ENCODE results near the gene TRIB2.

The TRIB2 gene

DNA sequence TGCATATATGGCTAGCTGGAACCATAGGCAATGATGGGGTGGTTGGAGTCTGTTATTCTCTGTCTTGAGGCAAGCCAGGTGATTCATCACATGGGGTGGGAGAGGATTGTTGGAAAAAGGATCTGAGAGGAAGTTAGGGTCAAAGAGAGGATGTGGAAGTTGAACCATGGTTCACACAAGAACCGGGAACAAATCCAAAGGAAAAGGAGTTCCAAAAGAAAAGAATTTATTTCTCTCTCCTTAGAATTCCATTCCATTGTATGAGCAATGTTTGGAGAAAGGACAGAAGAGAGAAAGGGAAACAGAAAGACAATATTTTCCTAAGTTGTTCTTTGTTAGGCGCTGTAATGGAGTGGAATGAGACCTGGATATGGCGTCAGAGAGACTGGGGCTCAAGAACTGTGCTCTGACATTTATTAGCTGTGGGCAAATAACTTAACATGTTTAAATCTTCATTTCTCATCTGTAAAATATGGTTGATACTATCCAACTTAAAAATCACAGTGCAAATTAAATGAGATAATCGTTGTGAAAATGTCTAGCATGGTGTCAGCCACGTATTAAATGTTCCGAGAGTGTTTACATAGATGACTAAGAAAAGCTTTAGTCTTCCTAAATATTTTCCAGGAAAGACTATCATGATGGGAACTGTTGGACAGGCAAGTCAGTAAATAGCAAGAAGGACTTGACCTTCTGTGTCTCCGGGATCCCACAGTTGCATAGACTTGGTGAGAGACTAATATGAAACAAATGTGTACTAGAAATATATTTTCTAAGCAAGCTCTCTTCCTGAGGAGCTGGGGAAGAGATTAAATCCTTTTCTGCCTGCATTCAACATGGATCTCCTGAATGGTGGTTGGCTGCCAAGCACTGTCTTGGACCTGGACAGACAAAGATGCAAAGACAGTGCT, 71.4 kb downstream of the TRIB2 start:
- H3K27ac ChIP-seq (ENCODE audit: low read depth, low read length, severe bottlenecking) = no peak overlapping the region
- no peaks in the 10 kb centered on the region for H3K36me3 ChIP-seq (ENCODE audit: control insufficient read depth, insufficient read depth, low read length)
- no peak overlapping the region for H3K4me3 ChIP-seq (ENCODE audit: extremely low read depth, insufficient read depth, low read length, poor library complexity, severe bottlenecking)
- H3K4me1 ChIP-seq (ENCODE audit: control insufficient read depth, insufficient read depth, low read length, poor library complexity, severe bottlenecking) = no peaks in the 10 kb centered on the region
- 95 to 100% methylated on average over 3 of the region's 7 CpGs for WGBS, 2 experiments (ENCODE audit: insufficient coverage in 2 of 2)
- no peaks in the 10 kb centered on the region for H3K9me3 ChIP-seq (ENCODE audit: control insufficient read depth, low read length)

GRCh38 chr2:12791906-12792305, 75.2 kb downstream of the TRIB2 start:
- H3K4me1 ChIP-seq (ENCODE audit: control insufficient read depth, insufficient read depth, low read length, poor library complexity, severe bottlenecking) = no peaks in the 10 kb centered on the region
- H3K9me3 ChIP-seq (ENCODE audit: control insufficient read depth, low read length) = no peaks in the 10 kb centered on the region
- no CpG with 5 or more reads among the region's 3 CpGs for WGBS, 2 experiments (ENCODE audit: insufficient coverage in 2 of 2)
- no peaks in the 10 kb centered on the region for H3K36me3 ChIP-seq (ENCODE audit: control insufficient read depth, insufficient read depth, low read length)
- H3K4me3 ChIP-seq (ENCODE audit: extremely low read depth, insufficient read depth, low read length, poor library complexity, severe bottlenecking) = no peak overlapping the region
- H3K27ac ChIP-seq (ENCODE audit: low read depth, low read length, severe bottlenecking) = no peak overlapping the region

Data from mesodermal cell (in vitro differentiated cells).